ENCODE measurements around the gene EPYC.

Gene EPYC

DNA sequence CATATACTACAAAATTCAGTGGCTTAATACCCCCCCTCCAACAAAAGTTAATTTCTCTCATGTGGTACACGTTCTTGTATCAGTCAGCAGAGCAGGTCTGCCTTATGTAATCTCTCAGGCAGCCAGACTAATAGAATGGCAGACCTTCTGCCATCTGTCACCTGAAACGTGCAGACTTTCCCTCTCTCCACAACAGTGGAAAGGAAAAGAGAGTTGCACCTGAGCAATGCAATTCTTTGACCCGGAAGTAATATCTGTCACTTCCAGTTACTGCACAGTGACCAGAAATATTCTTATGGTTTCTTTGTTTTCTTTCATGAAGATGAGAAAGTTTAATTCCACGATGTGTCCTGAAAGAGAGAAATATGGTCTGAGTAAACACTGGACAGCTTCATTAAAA is 38.6 kb upstream of the EPYC start:
- Histone ChIP-seq H2BK120ac (ENCODE audit: low read depth, low read length) (no peak overlapping the region), H3K9ac (ENCODE audit: low read length) (no peak overlapping the region), H3K4ac (ENCODE audit: low read depth in 1 of 2, low read length in 2 of 2) (no peak overlapping the region), H2AFZ (ENCODE audit: low read depth, low read length) (no peak overlapping the region), H2BK12ac (ENCODE audit: low read length in 2 of 2) (no peak overlapping the region), H2BK15ac (ENCODE audit: low read depth, poor library complexity, severe bottlenecking) (no peak overlapping the region), H3K23ac (ENCODE audit: low read length in 2 of 2) (no peak overlapping the region), H3K9me3 (ENCODE audit: control insufficient read depth, low read length) (no peaks in the 10 kb centered on the region), H3K36me3 (ENCODE audit: control insufficient read depth in 1 of 2, insufficient read depth in 2 of 2, low read depth in 1 of 2, low read length in 2 of 2) (no peaks in the 10 kb centered on the region), H2BK5ac (ENCODE audit: low read depth, low read length, poor library complexity, severe bottlenecking) (no peak overlapping the region), H3K4me1 (ENCODE audit: control insufficient read depth, insufficient read depth, low read depth, low read length) (no peaks in the 10 kb centered on the region), H3K4me3 (ENCODE audit: insufficient read depth in 1 of 2, low read depth in 1 of 2, low read length in 2 of 2) (no peak overlapping the region), H3K27ac (ENCODE audit: low read length, poor library complexity, severe bottlenecking) (no peak overlapping the region), H3K27me3 (ENCODE audit: control insufficient read depth in 1 of 2, insufficient read depth in 1 of 2, low read length in 2 of 2) (no peaks in the 10 kb centered on the region), H3K4me2 (ENCODE audit: low read length, poor library complexity, severe bottlenecking) (no peak overlapping the region), H2AK5ac (ENCODE audit: low read length, severe bottlenecking) (no peak overlapping the region), H3K14ac (ENCODE audit: low read length in 2 of 2) (no peak overlapping the region), H4K91ac (ENCODE audit: low read length) (no peak overlapping the region), H4K8ac (ENCODE audit: low read length) (no peak overlapping the region), H3K18ac (ENCODE audit: low read depth in 1 of 2, low read length in 2 of 2) (no peak overlapping the region), H3K79me1 (replicated peaks; ENCODE audit: low read length, poor library complexity, severe bottlenecking) (no peaks in the 10 kb centered on the region)
- WGBS = 78% methylated on average over 3 of the region's 4 CpGs
- DNase-seq = no peak

DNA sequence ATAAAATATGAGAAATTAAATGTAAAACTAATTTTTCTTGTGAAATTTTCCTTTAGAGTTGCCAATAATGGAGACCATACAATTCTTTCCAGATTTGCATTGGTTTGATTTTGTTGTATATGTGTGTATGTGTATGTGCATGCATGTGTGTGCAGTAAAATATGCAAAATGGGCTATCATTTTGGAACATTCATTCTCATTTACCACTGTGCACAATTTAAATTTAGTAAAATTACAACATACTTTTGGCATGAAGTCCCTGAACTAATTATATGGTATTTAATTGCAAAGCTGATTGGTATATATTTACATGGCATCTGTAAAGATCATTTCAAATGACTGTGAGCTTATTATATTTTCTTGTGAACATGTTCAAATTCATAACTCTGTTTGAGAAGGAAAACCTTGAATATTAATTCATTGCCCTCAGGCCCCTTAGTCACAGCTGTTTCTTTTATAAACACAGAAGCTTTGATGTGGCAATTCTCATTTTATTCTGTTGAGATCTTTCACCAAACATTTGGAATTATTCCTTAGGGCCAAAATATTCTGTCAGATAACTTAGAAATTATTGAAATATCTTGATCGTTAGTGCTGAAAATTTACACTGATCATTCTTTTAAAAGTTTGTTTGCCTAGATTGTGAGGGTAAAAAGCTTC is 35.5 kb upstream of the EPYC start:
- H3K27ac ChIP-seq (ENCODE audit: low read length, poor library complexity, severe bottlenecking) = no peak overlapping the region
- H3K18ac ChIP-seq (ENCODE audit: low read depth in 1 of 2, low read length in 2 of 2) = no peak overlapping the region
- no peak overlapping the region for H3K14ac ChIP-seq (ENCODE audit: low read length in 2 of 2)
- no peak overlapping the region for H2AFZ ChIP-seq (ENCODE audit: low read depth, low read length)
- H4K8ac ChIP-seq (ENCODE audit: low read length) = no peak overlapping the region
- H3K79me1 ChIP-seq (replicated peaks; ENCODE audit: low read length, poor library complexity, severe bottlenecking) = no peaks in the 10 kb centered on the region
- no peak overlapping the region for H3K4me3 ChIP-seq (ENCODE audit: insufficient read depth in 1 of 2, low read depth in 1 of 2, low read length in 2 of 2)
- H3K9ac ChIP-seq (ENCODE audit: low read length) = peak overlapping the region; percentile 10
- H3K4me2 ChIP-seq (ENCODE audit: low read length, poor library complexity, severe bottlenecking) = no peak overlapping the region
- no peaks in the 10 kb centered on the region for H3K27me3 ChIP-seq (ENCODE audit: control insufficient read depth in 1 of 2, insufficient read depth in 1 of 2, low read length in 2 of 2)
- H3K9me3 ChIP-seq (ENCODE audit: control insufficient read depth, low read length) = no peaks in the 10 kb centered on the region
- no peak overlapping the region for H3K23ac ChIP-seq (ENCODE audit: low read length in 2 of 2)
- no peak overlapping the region for H2BK5ac ChIP-seq (ENCODE audit: low read depth, low read length, poor library complexity, severe bottlenecking)
- no peaks in the 10 kb centered on the region for H3K36me3 ChIP-seq (ENCODE audit: control insufficient read depth in 1 of 2, insufficient read depth in 2 of 2, low read depth in 1 of 2, low read length in 2 of 2)
- no peak overlapping the region for H4K91ac ChIP-seq (ENCODE audit: low read length)
- no peak overlapping the region for H2AK5ac ChIP-seq (ENCODE audit: low read length, severe bottlenecking)
- H2BK15ac ChIP-seq (ENCODE audit: low read depth, poor library complexity, severe bottlenecking) = no peak overlapping the region
- no peaks in the 10 kb centered on the region for H3K4me1 ChIP-seq (ENCODE audit: control insufficient read depth, insufficient read depth, low read depth, low read length)
- no peak overlapping the region for H2BK12ac ChIP-seq (ENCODE audit: low read length in 2 of 2)
- WGBS = no CpG with 5 or more reads among the region's 1 CpG
- no peak overlapping the region for H2BK120ac ChIP-seq (ENCODE audit: low read depth, low read length)
- no peak overlapping the region for H3K4ac ChIP-seq (ENCODE audit: low read depth in 1 of 2, low read length in 2 of 2)
- peak; percentile 21 for DNase-seq

DNA sequence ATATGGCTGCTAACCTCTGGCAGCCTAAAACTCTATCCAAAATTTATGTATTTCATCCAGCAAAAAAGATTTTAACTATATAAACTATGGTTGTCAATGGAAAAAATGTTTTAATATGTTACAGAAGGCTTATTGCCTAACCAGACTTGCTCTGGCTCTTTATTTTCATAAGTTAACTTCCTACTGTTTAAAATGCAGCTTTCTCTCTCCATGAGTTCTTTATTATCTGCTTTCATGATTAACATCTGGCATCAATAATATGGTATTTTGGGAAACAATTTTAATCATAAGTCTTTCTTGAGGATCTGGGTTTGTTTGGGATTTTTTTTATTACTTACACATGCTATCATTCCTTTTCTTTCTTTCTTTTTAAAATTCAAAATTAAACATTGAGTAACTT is 32.5 kb upstream of the EPYC start:
- Histone ChIP-seq H3K9me3 (ENCODE audit: control insufficient read depth, low read length) (no peaks in the 10 kb centered on the region), H3K79me1 (replicated peaks; ENCODE audit: low read length, poor library complexity, severe bottlenecking) (no peaks in the 10 kb centered on the region), H2BK15ac (ENCODE audit: low read depth, poor library complexity, severe bottlenecking) (no peak overlapping the region), H2AK5ac (ENCODE audit: low read length, severe bottlenecking) (no peak overlapping the region), H2BK12ac (ENCODE audit: low read length in 2 of 2) (no peak overlapping the region), H2BK120ac (ENCODE audit: low read depth, low read length) (no peak overlapping the region), H3K4me3 (ENCODE audit: insufficient read depth in 1 of 2, low read depth in 1 of 2, low read length in 2 of 2) (no peak overlapping the region), H3K27ac (ENCODE audit: low read length, poor library complexity, severe bottlenecking) (no peak overlapping the region), H3K23ac (ENCODE audit: low read length in 2 of 2) (no peak overlapping the region), H3K4me2 (ENCODE audit: low read length, poor library complexity, severe bottlenecking) (no peak overlapping the region), H4K8ac (ENCODE audit: low read length) (no peak overlapping the region), H3K27me3 (ENCODE audit: control insufficient read depth in 1 of 2, insufficient read depth in 1 of 2, low read length in 2 of 2) (no peaks in the 10 kb centered on the region), H3K14ac (ENCODE audit: low read length in 2 of 2) (no peak overlapping the region), H2BK5ac (ENCODE audit: low read depth, low read length, poor library complexity, severe bottlenecking) (peak overlapping the region; percentile 31), H3K36me3 (ENCODE audit: control insufficient read depth in 1 of 2, insufficient read depth in 2 of 2, low read depth in 1 of 2, low read length in 2 of 2) (no peaks in the 10 kb centered on the region), H2AFZ (ENCODE audit: low read depth, low read length) (no peak overlapping the region), H4K91ac (ENCODE audit: low read length) (no peak overlapping the region), H3K4ac (ENCODE audit: low read depth in 1 of 2, low read length in 2 of 2) (no peak overlapping the region), H3K9ac (ENCODE audit: low read length) (peak overlapping the region; percentile 54), H3K4me1 (ENCODE audit: control insufficient read depth, insufficient read depth, low read depth, low read length) (no peaks in the 10 kb centered on the region), H3K18ac (ENCODE audit: low read depth in 1 of 2, low read length in 2 of 2) (no peak overlapping the region)
- DNase-seq = no peak

DNA sequence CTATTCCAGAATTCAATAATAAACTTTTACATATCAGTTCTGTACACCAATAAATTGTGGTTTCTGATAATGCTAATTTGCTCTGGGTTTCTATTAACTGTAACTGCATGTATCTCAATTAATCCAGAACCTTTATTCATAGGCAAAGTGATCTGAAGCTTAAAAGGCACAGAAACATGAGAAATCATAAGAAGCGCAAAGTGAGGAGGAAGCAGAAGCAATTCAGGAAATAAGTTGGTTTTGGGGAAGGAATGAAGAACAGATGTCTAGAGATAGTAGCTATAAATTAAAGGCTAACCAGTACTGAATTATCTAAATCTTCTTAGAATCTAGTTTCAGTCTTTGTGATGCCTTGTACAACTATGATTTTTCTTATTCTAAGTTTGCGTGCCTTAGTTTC is 28.5 kb upstream of the EPYC start:
- Histone ChIP-seq H3K27me3 (ENCODE audit: control insufficient read depth in 1 of 2, insufficient read depth in 1 of 2, low read length in 2 of 2) (no peaks in the 10 kb centered on the region), H3K18ac (ENCODE audit: low read depth in 1 of 2, low read length in 2 of 2) (no peak overlapping the region), H3K79me1 (replicated peaks; ENCODE audit: low read length, poor library complexity, severe bottlenecking) (no peaks in the 10 kb centered on the region), H3K9me3 (ENCODE audit: control insufficient read depth, low read length) (no peaks in the 10 kb centered on the region), H2BK15ac (ENCODE audit: low read depth, poor library complexity, severe bottlenecking) (no peak overlapping the region), H2AK5ac (ENCODE audit: low read length, severe bottlenecking) (no peak overlapping the region), H3K36me3 (ENCODE audit: control insufficient read depth in 1 of 2, insufficient read depth in 2 of 2, low read depth in 1 of 2, low read length in 2 of 2) (no peaks in the 10 kb centered on the region), H2AFZ (ENCODE audit: low read depth, low read length) (no peak overlapping the region), H3K4me1 (ENCODE audit: control insufficient read depth, insufficient read depth, low read depth, low read length) (no peaks in the 10 kb centered on the region), H3K4me2 (ENCODE audit: low read length, poor library complexity, severe bottlenecking) (no peak overlapping the region), H4K8ac (ENCODE audit: low read length) (no peak overlapping the region), H3K14ac (ENCODE audit: low read length in 2 of 2) (no peak overlapping the region), H2BK5ac (ENCODE audit: low read depth, low read length, poor library complexity, severe bottlenecking) (no peak overlapping the region), H4K91ac (ENCODE audit: low read length) (no peak overlapping the region), H3K9ac (ENCODE audit: low read length) (no peak overlapping the region), H2BK120ac (ENCODE audit: low read depth, low read length) (no peak overlapping the region), H3K4ac (ENCODE audit: low read depth in 1 of 2, low read length in 2 of 2) (no peak overlapping the region), H3K23ac (ENCODE audit: low read length in 2 of 2) (no peak overlapping the region), H3K4me3 (ENCODE audit: insufficient read depth in 1 of 2, low read depth in 1 of 2, low read length in 2 of 2) (no peak overlapping the region), H3K27ac (ENCODE audit: low read length, poor library complexity, severe bottlenecking) (no peak overlapping the region), H2BK12ac (ENCODE audit: low read length in 2 of 2) (no peak overlapping the region)
- DNase-seq = no peak
- WGBS = 100% methylated on average over 1 of the region's 2 CpGs
